SU-DHL-6 (cell line): Measurements from ENCODE around the gene LRRC25.
"Not testable (repeated sequence)": the region's sequence is repeated elsewhere in the genome, so short reads cannot be mapped to it uniquely, and the experiment has no call there.

ENCODE experiments used
- H2AFZ ChIP-seq: fragments of 200-600 bp; sonication (generic); 2 replicates; pipeline ENCODE4 v1.6.1; 2014; ENCODE audit warnings: low read depth, mild to moderate bottlenecking, moderate library complexity, mixed read lengths, antibody characterized with exemption, low read length; ENCODE audit not compliant: severe bottlenecking
- H3F3A ChIP-seq: fragments of 200-600 bp; shearing (Covaris generic); 2 replicates; pipeline ENCODE4 v1.6.0; 2016; ENCODE audit warnings: antibody characterized with exemption, mild to moderate bottlenecking; ENCODE audit not compliant: insufficient read depth
- H3K27ac ChIP-seq: fragments of 200-600 bp; sonication (generic); 2 replicates; pipeline ENCODE4 v1.5.1; 2016; ENCODE audit warnings: low read depth, mild to moderate bottlenecking, low read length, moderate library complexity, mixed read lengths
- H3K27me3 ChIP-seq: fragments of 200-600 bp; sonication (generic), shearing (Covaris generic); 2 replicates; pipeline ENCODE4 v1.6.0; 2014; ENCODE audit warnings: mild to moderate bottlenecking, low read length
- H3K36me3 ChIP-seq: fragments of 200-600 bp; sonication (generic); 2 replicates; pipeline ENCODE4 v1.6.1; 2014; ENCODE audit warnings: mild to moderate bottlenecking, low read length, mixed read lengths
- H3K4me2 ChIP-seq: fragments of 300-600, 200-600 bp; shearing (Covaris generic), sonication (generic); 2 replicates; pipeline ENCODE4 v1.6.0; 2014; ENCODE audit warnings: low read length, low read depth, mild to moderate bottlenecking; ENCODE audit not compliant: poor library complexity, severe bottlenecking
- H3K4me3 ChIP-seq: fragments of 200-600 bp; sonication (generic); 2 replicates; pipeline ENCODE4 v1.5.1; 2014; ENCODE audit warnings: antibody characterized with exemption, low read length, mild to moderate bottlenecking, mixed read lengths; ENCODE audit not compliant: insufficient read depth, poor library complexity, severe bottlenecking
- H3K79me2 ChIP-seq: fragments of 200-600 bp; sonication (generic); 2 replicates; pipeline ENCODE4 v1.6.1; 2014; ENCODE audit warnings: mild to moderate bottlenecking, low read length, moderate library complexity; ENCODE audit not compliant: insufficient read depth
- H3K9ac ChIP-seq: fragments of 200-600 bp; sonication (generic); 2 replicates; pipeline ENCODE4 v1.7.0; 2014; ENCODE audit warnings: mild to moderate bottlenecking, low read length
- H3K9me2 ChIP-seq: fragments of 200-600 bp; sonication (generic); replicated peaks from 2 replicates; pipeline ENCODE4 v1.6.1; 2014; ENCODE audit warnings: low read length; ENCODE audit not compliant: insufficient read depth
- H3K9me3 ChIP-seq: fragments of 200-600 bp; sonication (generic); 2 replicates; pipeline ENCODE4 v1.6.1; 2014; ENCODE audit warnings: low read length, mixed read lengths; ENCODE audit not compliant: insufficient read depth
- H4K20me1 ChIP-seq: fragments of 200-600 bp; sonication (generic); 2 replicates; pipeline ENCODE4 v1.6.1; 2014; ENCODE audit warnings: low read depth, mild to moderate bottlenecking, antibody characterized with exemption, low read length, moderate library complexity, mixed read lengths
- EZH2phosphoT487 ChIP-seq: fragments of 200-600 bp; sonication (generic), shearing (Covaris generic); conservative IDR thresholded peaks from 2 replicates; pipeline ENCODE4 v1.6.1; 2018; ENCODE audit warnings: mild to moderate bottlenecking, antibody characterized with exemption, low read length, moderate library complexity, mixed read lengths
- TF ChIP-seq, protein P1 (sequence below): fragments of 200-600 bp; sonication (generic); IDR thresholded peaks from one replicate; pipeline ENCODE4 v1.5.1; 2017; ENCODE audit warnings: antibody characterized with exemption, mild to moderate bottlenecking, low read length, moderate library complexity; ENCODE audit not compliant: insufficient read depth, poor library complexity, severe bottlenecking

LRRC25 gene

GRCh38 chr19:18362934-18363542 lies 34.4 kb downstream of the LRRC25 start:
- no peak overlapping the region for H2AFZ ChIP-seq
- H3K27me3 ChIP-seq, result no peaks in the 10 kb centered on the region
- H3K79me2 ChIP-seq, result no peaks in the 10 kb centered on the region
- H3K9me2 ChIP-seq, result no peaks in the 10 kb centered on the region
- H3F3A ChIP-seq, result no peaks in the 10 kb centered on the region
- no peak overlapping the region for H3K4me3 ChIP-seq
- no peak overlapping the region for H3K4me2 ChIP-seq
- H3K36me3 ChIP-seq, result no peaks in the 10 kb centered on the region
- H4K20me1 ChIP-seq, result no peaks in the 10 kb centered on the region
- H3K9ac ChIP-seq, result no peak overlapping the region
- no peak overlapping the region for H3K27ac ChIP-seq
- TF ChIP-seq EZH2phosphoT487, result no peak
- TF ChIP-seq, protein P1, sequence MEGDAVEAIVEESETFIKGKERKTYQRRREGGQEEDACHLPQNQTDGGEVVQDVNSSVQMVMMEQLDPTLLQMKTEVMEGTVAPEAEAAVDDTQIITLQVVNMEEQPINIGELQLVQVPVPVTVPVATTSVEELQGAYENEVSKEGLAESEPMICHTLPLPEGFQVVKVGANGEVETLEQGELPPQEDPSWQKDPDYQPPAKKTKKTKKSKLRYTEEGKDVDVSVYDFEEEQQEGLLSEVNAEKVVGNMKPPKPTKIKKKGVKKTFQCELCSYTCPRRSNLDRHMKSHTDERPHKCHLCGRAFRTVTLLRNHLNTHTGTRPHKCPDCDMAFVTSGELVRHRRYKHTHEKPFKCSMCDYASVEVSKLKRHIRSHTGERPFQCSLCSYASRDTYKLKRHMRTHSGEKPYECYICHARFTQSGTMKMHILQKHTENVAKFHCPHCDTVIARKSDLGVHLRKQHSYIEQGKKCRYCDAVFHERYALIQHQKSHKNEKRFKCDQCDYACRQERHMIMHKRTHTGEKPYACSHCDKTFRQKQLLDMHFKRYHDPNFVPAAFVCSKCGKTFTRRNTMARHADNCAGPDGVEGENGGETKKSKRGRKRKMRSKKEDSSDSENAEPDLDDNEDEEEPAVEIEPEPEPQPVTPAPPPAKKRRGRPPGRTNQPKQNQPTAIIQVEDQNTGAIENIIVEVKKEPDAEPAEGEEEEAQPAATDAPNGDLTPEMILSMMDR, result no peak
- H3K9me3 ChIP-seq, result no peaks in the 10 kb centered on the region

- no peak for TF ChIP-seq EZH2phosphoT487
- TF ChIP-seq, protein P1, result no peak
- Histone ChIP-seq H3K79me2 (no peaks in the 10 kb centered on the region), H3K9ac (no peak overlapping the region), H3K27ac (no peak overlapping the region), H3K4me3 (no peak overlapping the region), H3K36me3 (no peaks in the 10 kb centered on the region), H3K4me2 (no peak overlapping the region), H2AFZ (no peak overlapping the region), H3K27me3 (no peaks in the 10 kb centered on the region), H3K9me3 (no peaks in the 10 kb centered on the region), H3F3A (no peaks in the 10 kb centered on the region), H3K9me2 (no peaks in the 10 kb centered on the region), H4K20me1 (no peaks in the 10 kb centered on the region)
Observed at GRCh38 chr19:18361646-18362045, 35.8 kb downstream of the LRRC25 start.

GRCh38 chr19:18357041-18357440 lies 40.4 kb downstream of the LRRC25 start:
- H2AFZ ChIP-seq, result no peak overlapping the region
- H3F3A ChIP-seq, result no peaks in the 10 kb centered on the region
- H3K9ac ChIP-seq, result no peak overlapping the region
- no peaks in the 10 kb centered on the region for H3K27me3 ChIP-seq
- H3K4me3 ChIP-seq, result no peak overlapping the region
- no peaks in the 10 kb centered on the region for H3K9me3 ChIP-seq
- no peak overlapping the region for H3K4me2 ChIP-seq
- H3K79me2 ChIP-seq, result no peaks in the 10 kb centered on the region
- TF ChIP-seq, protein P1, result no peak
- no peak for TF ChIP-seq EZH2phosphoT487
- H3K9me2 ChIP-seq, result no peaks in the 10 kb centered on the region
- no peak overlapping the region for H3K27ac ChIP-seq
- no peaks in the 10 kb centered on the region for H4K20me1 ChIP-seq
- H3K36me3 ChIP-seq, result no peaks in the 10 kb centered on the region

DNA sequence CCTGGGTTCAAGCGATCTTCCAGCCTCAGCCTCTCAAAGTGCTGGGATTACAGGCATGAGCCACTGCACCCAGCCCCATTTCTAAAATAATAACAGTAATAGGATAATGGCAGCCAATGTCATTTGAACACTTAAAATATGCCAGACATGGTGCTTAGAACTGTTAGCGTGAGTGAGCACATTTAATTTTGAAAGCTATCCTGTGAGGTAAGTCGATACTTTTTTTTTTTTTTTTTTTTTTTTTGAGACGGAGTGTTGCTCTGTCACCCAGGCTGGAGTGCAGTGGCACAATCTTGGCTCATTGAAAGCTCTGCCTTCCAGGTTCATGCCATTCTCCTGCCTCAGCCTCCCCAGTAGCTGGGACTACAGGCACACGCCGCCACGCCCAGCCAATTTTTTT lies 42.7 kb downstream of the LRRC25 start:
- not testable (repeated sequence) for H3K27ac ChIP-seq

More for the DNA sequence above, 42.7 kb downstream of the LRRC25 start:
- not testable (repeated sequence) for H3K36me3 ChIP-seq, H3K9ac ChIP-seq, H2AFZ ChIP-seq, H3K27me3 ChIP-seq, H3K9me2 ChIP-seq, H3K4me3 ChIP-seq, H3F3A ChIP-seq, H3K4me2 ChIP-seq, H4K20me1 ChIP-seq, H3K9me3 ChIP-seq, H3K79me2 ChIP-seq
